HG03103 (cell line): ENCODE data around the gene ZNF559.
A peak's percentile ranks its signal among the peaks of the same experiment; 100 is the strongest.
"Not testable (repeated sequence)": the region's sequence is repeated elsewhere in the genome, so short reads cannot be mapped to it uniquely, and the experiment has no call there.

ENCODE experiments used
- ATAC-seq: cut with Tn5 transposase; IDR thresholded peaks from one replicate; pipeline ENCODE4 v1.9.1; 2021; ENCODE audit warnings: low read depth; ENCODE audit not compliant: unreplicated experiment

ZNF559 gene

DNA sequence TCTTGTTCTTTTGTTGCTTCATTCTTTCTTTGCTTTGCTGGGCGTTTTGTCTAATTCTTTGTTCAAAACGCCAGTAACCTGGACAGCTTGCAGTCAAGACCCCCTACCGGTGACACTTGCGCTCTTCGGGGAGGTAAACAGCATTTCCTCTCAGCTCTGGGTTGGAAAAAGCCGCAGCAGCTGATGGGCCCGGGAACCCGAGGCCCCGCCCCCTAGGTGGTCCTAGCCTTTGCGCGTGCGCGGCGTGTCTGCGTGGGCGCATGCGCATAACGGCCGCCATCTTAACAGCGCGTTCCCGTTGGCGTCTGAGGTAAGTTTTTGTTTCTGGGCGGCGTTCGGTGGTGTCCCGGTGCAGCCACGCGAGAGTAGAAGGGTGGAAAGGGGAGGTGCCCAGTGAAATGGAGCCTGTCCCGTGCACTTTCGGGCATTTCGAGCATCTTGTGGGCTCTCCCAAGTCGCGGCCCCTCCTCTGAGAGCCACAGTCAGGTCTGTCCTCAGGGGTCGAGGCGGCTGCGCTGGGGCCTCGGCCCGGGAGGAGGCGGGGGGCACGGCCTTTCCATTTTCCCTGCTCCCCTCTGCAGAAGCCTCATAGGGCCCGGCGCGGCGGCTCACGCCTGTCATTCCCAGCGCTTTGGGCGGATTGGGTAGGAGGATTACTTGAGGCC is at the start of gene ZNF559:
ZNF559 (plus strand) TSS at position 261 of the 665 bp plus-strand sequence. CDS start 14,371 bp downstream, outside the sequence.
- peak; percentile 84 for ATAC-seq

DNA sequence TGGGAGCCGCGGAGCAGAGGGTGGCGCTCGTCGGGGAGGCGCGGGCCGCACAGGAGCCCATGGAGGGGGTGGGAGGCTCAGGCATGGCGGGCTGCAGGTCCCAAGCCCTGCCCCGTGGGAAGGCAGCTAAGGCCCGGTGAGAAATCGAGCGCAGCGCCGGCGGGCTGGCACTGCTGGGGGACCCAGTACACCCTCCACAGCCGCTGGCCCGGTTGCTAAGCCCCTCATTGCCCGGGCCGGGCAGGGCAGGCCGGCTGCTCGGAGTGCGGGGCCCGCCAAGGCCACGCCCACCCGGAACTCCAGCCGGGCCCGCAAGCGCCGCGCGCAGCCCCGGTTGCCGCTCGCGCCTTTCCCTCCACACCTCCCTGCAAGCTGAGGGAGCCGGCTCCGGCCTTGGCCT is 40.5 kb upstream of the ZNF559 start:
- not testable (repeated sequence) for ATAC-seq

DNA sequence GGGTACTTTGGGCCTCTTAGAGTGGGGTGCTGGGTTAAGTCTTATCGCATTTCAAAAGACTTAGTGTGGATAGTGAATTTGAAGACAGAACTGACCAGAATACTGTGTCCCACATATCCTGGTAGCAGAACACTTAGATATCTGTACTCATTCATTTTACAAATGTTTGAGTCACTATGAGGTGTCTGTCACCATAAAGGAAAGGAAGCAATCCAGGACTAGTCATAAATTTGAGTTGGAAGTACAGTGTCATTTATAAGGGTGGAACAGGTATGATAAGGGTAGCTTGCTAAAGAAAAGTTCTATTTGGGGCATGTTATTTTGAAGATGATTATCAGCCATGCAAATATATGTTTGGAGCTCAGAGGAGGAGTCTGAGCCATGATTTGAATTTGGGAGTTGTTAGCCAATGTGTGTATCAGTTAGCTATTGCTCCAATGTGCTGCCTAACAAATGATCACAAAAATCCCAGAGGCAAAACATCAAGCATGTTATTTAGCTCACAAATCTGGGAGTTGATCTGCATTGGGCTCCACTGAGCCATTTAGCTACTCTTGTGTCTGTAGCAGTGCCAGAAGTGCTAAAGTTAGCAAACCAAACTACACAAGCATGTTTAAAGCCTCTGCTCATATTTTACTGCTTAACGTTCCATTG is 34.6 kb upstream of the ZNF559 start:
- no peak for ATAC-seq

DNA sequence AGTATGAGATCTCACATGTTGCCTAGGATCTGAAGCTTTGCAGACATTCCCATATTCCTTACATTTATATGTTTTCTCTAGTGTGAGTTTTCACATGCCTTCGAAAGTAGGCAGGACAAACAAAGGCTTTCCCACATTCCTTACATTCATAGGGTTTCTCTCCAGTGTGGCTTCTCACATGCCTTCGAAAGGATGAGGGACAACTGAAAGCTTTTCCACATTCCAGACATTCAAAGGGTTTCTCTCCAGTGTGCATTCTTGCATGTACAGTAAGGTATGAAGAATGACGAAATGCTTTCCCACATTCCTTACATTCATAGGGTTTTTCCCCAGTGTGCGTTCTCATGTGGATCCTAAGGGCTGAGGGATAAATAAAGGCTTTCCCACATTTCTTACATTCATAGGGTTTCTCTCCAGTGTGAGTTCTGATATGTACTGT is 28.5 kb upstream of the ZNF559 start:
- ATAC-seq: no peak

DNA sequence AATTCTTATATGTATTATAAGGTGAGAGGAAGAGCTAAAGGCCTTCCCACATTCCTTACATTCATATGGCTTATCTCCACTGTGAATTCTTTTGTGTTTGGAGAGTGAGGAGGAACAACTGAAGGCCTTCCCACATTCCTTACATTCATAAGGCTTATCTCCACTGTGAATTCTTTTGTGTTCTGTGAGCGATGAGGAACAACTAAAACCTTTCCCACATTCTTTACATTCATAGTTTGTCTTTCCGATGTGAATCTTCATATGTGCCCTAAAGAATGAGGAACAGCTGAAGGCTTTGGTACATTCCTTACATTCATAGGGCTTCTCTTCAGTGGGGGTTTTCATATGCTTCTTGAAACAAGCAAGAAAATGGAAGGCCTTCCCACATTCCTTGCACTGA is 27.6 kb upstream of the ZNF559 start:
- no peak for ATAC-seq

DNA sequence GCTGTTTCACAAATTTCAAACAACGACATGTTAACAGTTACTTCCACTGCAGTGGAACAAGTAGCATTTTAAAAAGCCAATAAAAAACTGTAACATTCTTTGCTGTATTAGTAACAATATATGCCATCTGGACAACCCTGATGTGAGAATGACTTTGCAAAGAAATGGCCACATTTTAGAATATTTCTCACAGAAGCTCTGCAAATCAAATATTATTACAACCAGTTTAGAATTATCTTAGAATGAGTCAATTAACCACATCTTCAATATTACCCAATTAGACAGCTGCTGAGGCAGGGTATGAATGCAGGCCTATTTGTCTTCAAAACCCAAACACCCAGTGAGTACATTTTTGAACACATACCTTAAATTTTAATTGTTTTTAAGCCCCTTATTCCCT is 17.5 kb upstream of the ZNF559 start:
- ATAC-seq: no peak

DNA sequence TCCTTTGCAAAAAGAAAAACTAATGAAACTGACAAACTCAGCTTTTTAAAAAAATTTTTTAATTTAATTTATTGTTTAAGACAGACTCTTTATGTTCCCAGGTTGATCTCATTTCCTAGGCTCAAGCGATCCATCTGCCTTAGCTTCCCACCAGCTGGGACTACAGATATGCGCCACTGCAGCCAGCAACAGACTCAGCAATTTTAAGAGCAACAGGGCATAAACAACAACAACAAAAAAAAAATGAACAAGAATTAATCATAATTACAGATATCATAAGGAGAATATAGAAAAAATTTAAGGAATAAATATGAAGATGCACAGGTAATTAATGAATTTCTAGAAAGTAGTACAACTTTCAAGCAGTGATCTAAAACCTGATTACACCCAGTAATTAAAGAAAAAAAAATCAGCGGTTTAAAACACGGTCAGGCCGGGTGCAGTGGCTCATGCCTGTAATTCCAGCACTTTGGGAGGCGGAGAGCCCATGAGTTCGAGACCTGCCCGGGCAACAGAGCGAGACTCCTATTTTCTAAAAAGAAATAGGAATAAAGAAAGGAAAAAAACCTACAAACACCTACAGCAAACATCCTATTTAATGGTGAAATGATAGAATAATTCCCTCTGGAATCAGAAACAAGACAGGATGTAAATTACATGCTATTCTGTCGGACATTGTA is 15.7 kb upstream of the ZNF559 start:
- no peak for ATAC-seq

DNA sequence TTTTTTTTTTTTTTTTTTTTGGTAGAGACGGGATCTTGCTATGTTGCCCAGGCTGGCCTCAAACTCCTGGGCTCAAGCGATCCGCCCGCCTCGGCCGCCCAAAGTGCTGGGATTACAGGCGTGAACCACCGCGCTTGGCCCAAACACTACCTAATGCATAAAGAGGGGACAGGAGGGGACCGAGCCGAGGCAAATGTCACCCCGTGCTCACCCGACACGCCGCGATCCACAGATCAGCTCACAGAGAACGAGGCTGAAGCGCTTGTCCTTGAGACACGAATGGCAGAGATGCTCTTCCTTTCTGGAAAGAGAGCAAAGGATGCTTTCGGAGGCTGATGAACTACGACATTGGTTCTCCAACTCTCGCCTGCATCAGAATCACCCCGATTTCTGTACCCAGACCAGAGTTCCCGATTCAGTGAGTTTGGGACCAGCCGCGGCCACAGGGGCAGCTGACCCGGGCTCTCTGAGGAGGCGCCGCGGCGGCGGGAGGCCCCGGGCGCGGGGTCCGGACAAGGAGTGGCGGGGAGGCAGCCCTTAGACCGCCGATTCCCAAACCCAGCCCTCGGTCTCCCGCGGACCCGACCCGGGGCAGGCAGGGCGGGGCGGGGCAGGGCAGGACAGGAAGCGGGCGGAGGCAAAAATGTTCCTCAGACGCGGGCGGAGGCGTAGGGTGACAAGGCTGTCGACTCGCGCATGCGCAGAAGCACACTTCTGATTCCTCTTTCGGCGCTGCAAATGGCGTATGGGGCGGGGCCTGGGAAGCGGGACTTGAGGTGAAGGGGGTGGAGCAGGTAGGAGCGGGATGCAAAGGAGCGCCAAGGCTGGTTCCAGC is 14.6 kb upstream of the ZNF559 start, which contains the start of gene ZNF699:
ZNF699 (minus strand) TSS at position 700 of the 835 bp plus-strand sequence. CDS start 4,719 bp downstream, outside the sequence.
- peak; percentile 76 for ATAC-seq

DNA sequence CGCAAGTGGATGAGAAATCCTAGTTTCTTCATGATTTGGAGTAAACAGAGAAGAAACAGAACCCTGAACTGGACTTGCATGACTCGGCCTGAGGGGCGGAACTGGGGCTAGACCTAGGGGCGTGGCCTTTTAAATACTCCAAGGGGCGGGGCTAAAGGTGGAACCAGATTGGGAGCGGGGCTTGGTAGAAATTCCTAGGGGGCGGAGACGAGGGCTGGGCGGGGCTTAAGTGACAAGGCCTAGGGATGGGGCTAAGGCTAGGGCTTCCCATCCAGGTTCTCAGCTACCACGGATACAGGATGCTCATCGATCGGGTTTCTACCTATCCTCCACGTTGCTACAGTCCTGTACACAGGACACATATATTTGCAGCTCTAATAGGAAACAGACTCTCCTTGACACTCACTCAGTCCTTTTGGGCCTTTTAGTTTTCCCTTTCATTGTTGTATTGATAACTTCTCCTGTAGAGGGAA is 14.0 kb upstream of the ZNF559 start:
- peak; percentile 51 for ATAC-seq

DNA sequence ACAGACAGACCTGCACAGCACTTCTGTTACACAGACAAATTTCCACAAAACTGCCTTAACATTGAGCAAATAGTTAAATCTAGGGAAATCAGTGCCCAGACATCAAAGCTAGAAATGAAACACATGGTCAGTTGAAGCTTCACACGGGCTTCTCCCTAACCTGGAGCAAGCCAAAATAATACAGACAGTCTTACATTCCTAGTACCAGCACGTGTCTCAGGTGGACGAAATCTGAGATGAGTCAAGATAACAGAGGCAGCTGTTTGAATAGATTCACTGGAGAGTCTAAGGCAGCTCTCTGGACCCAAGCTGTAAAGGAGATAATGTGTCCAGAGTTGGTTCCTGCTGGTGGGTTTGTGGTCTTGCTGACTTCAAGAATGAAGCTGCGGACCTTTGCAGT is 10.2 kb upstream of the ZNF559 start:
- ATAC-seq: no peak

DNA sequence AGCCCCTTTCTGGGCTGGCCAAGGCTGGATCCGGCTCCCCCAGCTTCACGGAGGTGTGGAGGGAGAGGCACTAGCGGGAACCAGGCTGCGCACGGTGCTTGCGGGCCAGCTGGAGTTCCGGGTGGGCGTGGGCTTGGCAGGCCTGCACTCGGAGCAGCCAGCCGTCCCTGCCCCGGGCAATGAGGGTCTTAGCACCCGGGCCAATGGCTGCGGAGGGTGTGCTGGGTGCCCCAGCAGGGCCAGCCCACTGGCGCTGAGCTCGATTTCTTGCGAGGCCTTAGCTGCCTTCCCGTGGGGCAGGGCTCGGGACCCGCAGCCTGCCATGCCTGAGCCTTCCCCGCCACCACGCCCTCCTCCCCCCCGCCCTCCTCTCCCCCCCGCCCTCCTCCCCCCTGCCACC is 2.6 kb upstream of the ZNF559 start:
- ATAC-seq: no peak

DNA sequence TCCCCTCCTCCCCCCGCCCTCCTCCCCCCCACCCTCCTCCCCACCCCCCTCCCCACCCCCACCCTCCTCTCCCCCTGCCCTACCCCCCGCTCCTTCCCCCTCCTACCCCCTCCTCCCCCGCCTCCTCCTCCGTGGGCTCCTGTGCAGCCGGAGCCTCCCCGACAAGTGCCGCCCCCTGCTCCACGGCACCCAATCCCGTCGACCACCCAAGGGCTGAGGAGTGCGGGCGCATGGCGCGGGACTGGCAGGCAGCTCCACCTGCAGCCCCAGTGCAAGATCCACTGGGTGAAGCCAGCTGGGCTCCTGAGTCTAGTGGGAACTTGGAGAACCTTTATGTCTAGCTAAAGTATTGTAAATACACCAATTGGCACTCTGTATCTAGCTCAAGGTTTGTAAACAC is 2.2 kb upstream of the ZNF559 start:
- ATAC-seq: not testable (repeated sequence)

DNA sequence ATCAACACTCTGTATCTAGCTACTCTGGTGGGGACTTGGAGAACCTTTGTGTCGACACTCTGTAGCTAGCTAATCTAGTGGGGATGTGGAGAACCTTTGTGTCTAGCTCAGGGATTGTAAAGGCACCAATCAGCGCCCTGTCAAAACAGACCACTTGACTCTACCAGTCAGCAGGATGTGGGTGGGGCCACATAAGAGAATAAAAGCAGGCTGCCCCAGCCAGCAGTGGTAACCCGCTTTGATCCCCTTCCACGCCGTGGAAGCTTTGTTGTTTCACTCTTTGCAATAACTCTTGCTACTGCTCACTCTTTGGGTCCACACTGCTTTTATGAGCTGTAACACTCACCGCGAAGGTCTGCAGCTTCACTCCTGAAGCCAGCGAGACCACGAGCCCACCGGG is 1.8 kb upstream of the ZNF559 start:
- not testable (repeated sequence) for ATAC-seq

DNA sequence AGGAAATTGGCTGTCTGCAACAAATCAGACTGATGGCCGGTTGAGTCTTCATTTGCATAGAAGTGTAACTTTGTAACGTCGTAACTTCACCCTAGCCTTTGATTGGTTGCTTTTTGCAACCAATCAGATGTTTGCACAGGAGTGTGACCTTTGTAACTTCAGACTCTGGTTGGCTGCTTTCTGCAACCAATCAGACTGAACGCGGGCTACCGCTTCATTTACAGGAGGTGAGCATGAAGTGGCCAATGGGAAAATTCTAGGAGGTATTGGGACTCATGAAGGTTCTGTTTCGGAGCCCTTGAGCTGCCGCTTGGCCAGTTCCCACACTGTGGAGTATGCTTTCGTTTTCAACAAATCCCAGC is 441 bp upstream of the ZNF559 start:
- ATAC-seq: peak; percentile 20

DNA sequence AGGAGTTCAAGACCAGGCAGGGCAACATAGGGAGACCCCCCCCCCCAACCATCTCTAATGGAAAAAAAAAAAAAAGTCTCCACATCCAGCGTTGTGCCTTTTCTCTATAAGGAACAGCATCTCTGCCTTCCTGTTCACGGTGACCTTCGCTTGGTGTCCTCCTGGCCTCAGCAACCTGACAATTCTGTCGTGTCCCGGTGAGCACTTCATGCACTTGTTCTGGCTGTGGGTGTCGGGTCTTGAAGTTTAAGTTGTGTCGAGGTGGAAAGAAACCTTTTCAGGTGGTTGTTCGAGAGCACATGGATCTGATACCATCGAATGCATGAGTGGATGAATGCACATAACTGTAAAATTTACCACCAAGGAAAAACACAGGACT is 594 bp downstream of the ZNF559 start:
- no peak for ATAC-seq

DNA sequence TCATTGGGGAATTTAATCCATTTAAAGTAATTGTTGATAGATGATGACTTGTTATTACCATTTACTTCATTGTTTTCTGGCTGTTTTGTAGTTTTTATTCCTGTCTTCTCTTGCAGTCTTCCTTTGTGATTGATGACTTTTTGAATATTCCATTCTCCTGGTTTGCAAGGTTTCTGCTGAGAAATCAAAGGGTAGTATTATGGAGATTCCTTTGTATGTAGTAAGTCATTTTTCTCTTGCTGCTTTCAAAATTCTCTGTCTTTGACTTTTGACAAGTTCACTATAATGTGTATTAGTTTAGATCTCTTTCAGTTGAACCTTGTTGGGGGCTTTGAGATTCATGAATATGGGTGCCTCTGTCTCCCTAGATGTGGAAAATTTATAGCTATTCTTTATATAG is 6.0 kb downstream of the ZNF559 start:
- no peak for ATAC-seq

DNA sequence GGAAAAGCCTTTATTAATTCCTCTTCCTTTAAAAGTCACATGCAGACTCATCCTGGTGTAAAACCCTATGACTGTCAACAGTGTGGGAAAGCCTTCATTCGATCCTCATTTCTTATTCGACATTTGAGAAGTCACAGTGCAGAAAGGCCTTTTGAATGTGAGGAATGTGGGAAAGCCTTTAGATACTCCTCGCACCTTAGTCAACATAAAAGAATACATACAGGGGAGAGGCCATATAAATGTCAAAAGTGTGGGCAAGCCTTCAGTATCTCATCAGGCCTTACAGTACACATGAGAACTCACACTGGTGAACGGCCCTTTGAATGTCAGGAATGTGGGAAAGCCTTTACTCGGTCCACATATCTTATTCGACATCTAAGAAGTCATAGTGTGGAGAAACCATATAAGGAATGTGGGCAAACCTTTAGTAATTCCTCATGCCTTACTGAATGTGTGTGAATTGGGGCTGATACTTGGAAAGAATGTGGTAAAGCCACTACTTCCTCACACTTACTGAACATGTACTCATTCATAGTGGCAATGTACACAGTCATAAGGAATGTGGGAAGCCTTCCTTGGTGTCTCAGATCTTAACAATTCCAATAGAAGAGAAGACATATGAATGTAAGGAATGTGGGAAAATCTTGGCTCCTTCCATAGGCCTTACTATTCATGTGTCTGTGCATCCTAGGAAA is 18.8 kb downstream of the ZNF559 start:
- ATAC-seq: no peak

DNA sequence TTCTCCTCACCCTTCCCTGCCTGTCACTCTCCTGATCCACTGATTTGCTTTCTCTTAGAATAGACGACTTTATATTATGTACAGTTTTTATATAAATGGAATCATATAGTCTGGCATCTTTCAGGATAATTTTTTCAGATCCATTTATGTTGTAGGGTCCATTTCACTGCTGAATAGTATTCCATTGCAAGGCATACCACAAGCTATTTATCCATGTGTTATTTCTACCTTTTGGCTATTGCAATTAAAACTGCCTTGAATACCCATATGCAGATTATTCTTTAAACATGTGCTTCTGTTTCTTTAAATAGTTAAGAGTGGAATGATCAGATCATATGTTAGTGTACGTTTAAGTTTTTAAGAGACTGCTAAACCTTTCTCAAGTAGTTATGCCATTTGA is 21.0 kb downstream of the ZNF559 start:
- no peak for ATAC-seq

DNA sequence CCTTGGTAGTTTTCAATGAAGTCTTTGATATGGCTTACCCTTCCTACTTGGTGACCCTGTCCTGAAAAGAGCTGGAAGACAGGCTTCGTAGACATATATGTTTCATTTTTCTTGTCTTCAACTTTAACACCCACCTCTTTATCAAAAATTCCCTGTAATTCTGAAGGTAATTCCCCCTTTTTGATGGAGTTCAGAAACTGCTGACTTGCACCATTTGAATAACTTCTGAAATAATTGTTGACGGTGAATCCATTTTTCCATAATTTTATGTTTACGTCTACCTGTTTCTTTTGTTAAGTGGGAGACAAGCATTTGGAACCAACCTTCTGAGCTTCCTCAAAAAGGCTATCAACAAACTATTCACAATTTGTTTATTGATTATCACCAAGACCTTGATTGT is 24.3 kb downstream of the ZNF559 start:
- ATAC-seq: no peak

DNA sequence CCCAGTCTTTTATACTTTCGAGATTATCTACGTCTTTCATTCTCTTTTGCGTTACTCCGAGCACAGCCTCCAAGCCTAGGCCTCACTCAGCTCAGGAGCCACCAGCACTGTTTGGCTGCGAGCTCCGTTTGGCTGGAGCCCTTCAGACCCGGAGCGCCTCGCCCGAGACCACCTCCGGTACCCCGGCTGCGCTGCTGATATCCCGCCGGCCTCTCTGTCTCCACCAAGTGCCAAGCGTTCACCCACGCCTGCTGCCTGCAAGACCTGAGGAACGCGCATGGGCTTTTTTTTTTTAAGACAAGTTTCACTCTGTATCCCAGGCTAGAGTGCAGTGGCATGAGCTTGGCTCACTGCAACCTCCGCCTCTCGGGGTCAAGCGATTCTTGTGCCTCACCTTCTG is 24.7 kb downstream of the ZNF559 start:
- ATAC-seq: no peak
